Occipital lobe (tissue), 3 donors: Measurements from ENCODE around the gene MTG1. TPM values are rescaled to one million over a fixed set of nuclear protein-coding genes. Genes with fewer than 3 reads are reported as not detected.
"Not testable (repeated sequence)": the region's sequence is repeated elsewhere in the genome, so short reads cannot be mapped to it uniquely, and the experiment has no call there.

Experiments used
- DNase-seq: peaks from one replicate; lab custom pipeline; 2025; lab: John Stamatoyannopoulos, UW
- small RNA-seq: library from RNA; depleted of rRNA; stranded (forward); fragments of <200 nt; gene quantifications from one replicate; pipeline ENCODE3, GENCODE V24; 2014
- total RNA-seq: library from RNA; depleted of rRNA; stranded (reverse); fragments of >200 nt; gene quantifications from one replicate; pipeline ENCODE4 v1.2.3, GENCODE V29; 2014

Gene MTG1
- total RNA-seq, 1 donor from 2014 or later = 14.8 TPM

DNA sequence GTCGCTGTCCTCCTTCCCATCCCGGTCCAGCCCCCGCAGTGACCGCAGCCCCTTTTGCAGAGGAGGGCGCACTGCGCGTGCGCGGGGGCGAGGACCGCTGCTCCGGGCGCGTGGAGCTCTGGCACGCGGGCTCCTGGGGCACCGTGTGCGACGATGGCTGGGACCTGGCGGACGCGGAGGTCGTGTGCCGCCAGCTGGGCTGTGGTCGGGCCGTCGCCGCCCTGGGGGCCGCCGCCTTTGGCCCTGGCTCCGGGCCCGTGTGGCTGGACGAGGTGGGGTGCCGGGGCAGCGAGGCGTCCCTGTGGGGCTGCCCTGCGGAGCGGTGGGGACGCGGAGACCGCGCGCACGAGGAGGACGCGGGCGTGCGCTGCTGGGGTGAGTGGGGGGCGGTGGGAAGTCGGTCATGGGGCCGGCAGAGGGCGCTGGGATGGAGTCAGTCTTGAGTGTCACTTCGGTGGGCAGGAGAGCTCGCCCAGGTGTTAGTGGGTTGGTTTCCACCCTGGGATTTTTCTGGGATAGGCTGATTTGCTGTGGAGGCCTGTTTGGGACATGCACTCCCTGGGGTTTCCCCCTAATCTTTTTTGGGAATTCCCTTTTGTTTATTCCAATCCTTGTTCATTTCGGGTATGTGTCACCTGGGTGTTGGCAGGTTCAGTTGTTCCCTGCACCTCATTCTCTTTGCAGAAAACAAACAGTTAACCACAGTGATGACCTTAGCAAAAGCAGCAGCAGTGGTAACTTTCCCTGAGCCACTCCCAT lies 71.4 kb downstream of the MTG1 start:
- DNase-seq = no peak

DNA sequence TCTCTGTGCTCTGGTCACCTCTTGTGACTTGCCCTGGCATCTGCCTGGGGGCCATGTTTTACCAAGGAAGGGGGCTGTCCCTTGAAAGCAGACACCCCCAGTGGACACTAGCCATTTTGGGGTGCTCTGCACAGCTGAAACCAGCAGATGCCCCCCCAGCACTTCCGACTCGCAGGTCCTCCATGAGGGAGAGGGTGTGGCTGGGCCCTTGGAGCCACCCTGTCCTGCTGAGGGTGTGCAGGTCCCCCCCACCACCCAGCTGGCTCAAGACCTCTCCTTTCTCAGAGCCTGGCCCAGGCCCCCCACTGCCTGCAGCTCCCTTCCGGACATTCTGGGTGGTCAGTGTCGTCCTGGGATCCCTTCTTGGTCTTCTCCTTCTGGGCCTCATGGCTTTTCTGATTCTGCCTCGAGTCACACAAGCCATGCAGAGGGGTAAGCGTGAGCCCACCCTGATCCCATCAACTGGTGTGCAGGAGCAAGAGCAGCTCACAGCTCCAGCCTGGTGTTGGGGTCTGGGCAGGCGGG lies 72.1 kb downstream of the MTG1 start:
- DNase-seq = no peak

DNA sequence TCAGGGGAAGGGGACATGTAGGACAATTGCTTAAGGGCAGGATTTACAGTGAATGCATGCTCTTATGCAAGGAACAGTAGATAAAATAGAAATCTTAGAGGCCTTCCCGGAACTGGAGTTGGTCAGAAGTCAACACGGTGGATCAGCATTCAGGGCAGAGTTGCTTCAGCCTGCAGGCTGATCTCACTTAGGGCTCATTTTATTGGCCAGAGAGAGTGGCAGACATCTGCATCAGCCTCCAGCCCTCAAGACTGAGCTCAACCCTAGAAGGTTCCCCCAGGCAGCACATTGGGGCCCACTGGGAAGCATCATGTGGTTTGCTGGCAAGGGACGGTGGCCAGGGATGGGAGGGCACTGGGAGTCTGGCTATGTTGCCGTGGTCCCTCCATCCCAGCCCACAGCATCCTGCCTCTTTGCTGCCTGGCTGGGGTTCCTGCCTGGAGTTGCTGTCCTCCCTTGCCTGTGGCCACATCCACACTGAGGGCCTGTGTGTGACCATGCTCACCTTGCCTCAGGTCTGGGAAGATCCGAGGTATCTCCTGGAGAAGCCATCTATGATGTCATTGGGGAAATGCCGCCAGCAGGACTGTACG lies 72.8 kb downstream of the MTG1 start:
- DNase-seq = no peak

- no peak for DNase-seq
Measured at GRCh38 chr10:133467286-133467911, 73.4 kb downstream of the MTG1 start.

- DNase-seq = not testable (repeated sequence)
Measured at GRCh38 chr10:133469205-133469604, 75.2 kb downstream of the MTG1 start.

GRCh38 chr10:133471300-133472109 lies 77.5 kb downstream of the MTG1 start:
- DNase-seq = no peak

Small RNA genes lying within 50 kb of the gene (small RNA-seq; reads per million reads assigned to genes)
- gene AL360181.4 = not detected
- gene BANF1P2 = not detected
- not detected for gene MIR3944

Other genes with a start within 250 kb of the MTG1 start
- gene KNDC1, start 233.9 kb upstream of the MTG1 start, total RNA-seq = 5.9 TPM
- not detected for gene UTF1, start 163.9 kb upstream of the MTG1 start, total RNA-seq
- gene VENTX, start 156.3 kb upstream of the MTG1 start, total RNA-seq = not detected
- gene ADAM8, start 117.3 kb upstream of the MTG1 start, total RNA-seq = 1.7 TPM
- 42.4 TPM for gene TUBGCP2, start 85.3 kb upstream of the MTG1 start, total RNA-seq
- 7.5 TPM for gene ZNF511, start 85.2 kb upstream of the MTG1 start, total RNA-seq
- 4.7 TPM for gene CALY, start 57.3 kb upstream of the MTG1 start, total RNA-seq
- gene PRAP1, start 46.8 kb upstream of the MTG1 start, total RNA-seq = not detected
- 6.9 TPM for gene FUOM, start 36.1 kb upstream of the MTG1 start, total RNA-seq
- gene ECHS1, start 20.8 kb upstream of the MTG1 start, total RNA-seq = 28.2 TPM
- gene PAOX, start 14.9 kb upstream of the MTG1 start, total RNA-seq = 10.1 TPM
- 6.1 TPM for gene SPRN, start 30.5 kb downstream of the MTG1 start, total RNA-seq
- gene SCART1, start 59.8 kb downstream of the MTG1 start, total RNA-seq = 0.47 TPM
- 10.5 TPM for gene CYP2E1, start 133.2 kb downstream of the MTG1 start, total RNA-seq
- gene SYCE1, start 171.4 kb downstream of the MTG1 start, total RNA-seq = 0.94 TPM
- not detected for gene FRG2B, start 232.6 kb downstream of the MTG1 start, total RNA-seq